B cell (primary cell): Measurements from ENCODE around the gene HAUS7.

Source experiments
- EZH2 ChIP-seq: IDR thresholded peaks from 2 replicates; pipeline ENCODE4 v1.6.1; 2012; ENCODE audit warnings: borderline replicate concordance, low read depth, mild to moderate bottlenecking, moderate library complexity, low read length; ENCODE audit not compliant: insufficient read depth, poor library complexity, severe bottlenecking
- TF ChIP-seq, protein P1 (sequence below): fragments of 200-600 bp; IDR thresholded peaks from one replicate; pipeline ENCODE4 v1.8.0; 2022; ENCODE audit warnings: antibody characterized with exemption, mild to moderate bottlenecking

DNA sequence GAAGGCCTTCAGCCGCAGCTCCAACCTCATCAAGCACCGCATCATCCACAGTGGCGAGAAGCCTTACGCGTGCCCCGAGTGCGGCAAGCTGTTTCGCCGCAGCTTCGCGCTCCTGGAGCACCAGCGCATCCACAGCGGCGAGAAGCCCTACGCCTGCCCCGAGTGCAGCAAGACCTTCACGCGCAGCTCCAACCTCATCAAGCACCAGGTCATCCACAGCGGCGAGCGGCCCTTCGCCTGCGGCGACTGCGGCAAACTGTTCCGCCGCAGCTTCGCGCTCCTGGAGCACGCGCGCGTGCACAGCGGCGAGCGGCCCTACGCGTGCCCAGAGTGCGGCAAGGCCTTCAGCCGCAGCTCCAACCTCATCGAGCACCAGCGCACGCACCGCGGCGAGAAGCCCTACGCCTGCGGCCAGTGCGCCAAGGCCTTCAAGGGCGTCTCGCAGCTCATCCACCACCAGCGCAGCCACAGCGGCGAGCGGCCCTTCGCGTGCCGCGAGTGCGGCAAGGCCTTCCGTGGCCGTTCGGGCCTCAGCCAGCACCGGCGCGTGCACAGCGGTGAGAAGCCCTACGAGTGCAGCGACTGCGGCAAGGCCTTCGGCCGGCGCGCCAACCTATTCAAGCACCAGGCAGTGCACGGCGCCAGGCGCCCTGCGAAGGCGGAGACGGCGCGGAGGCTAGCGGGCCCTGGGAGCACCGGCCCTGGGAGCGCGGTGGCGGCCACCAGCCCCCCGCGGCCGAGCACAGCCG is 49.4 kb downstream of the HAUS7 start:
- TF ChIP-seq, protein P1, sequence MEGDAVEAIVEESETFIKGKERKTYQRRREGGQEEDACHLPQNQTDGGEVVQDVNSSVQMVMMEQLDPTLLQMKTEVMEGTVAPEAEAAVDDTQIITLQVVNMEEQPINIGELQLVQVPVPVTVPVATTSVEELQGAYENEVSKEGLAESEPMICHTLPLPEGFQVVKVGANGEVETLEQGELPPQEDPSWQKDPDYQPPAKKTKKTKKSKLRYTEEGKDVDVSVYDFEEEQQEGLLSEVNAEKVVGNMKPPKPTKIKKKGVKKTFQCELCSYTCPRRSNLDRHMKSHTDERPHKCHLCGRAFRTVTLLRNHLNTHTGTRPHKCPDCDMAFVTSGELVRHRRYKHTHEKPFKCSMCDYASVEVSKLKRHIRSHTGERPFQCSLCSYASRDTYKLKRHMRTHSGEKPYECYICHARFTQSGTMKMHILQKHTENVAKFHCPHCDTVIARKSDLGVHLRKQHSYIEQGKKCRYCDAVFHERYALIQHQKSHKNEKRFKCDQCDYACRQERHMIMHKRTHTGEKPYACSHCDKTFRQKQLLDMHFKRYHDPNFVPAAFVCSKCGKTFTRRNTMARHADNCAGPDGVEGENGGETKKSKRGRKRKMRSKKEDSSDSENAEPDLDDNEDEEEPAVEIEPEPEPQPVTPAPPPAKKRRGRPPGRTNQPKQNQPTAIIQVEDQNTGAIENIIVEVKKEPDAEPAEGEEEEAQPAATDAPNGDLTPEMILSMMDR = no peak
- TF ChIP-seq EZH2 = no peak
